Activated naive CD4-positive, alpha-beta T cell treated with anti-CD3 and anti-CD28 coated beads for 36 hours (primary cell): ENCODE measurements around the gene HHEX. TPM values are rescaled to one million over a fixed set of nuclear protein-coding genes. Genes with fewer than 3 reads are reported as not detected.

Experiments
- CTCF ChIA-PET: fragments of 350-600 bp; sonication (Branson Sonifier 250); formaldehyde crosslinking; loops from one replicate; lab custom pipeline; 2021; ENCODE audit warnings: antibody characterized with exemption; lab: Charles Lee
- DNase-seq: peaks from one replicate; pipeline ENCODE4 v3.0.0-alpha.2; 2020
- H3K27ac Mint-ChIP-seq: one replicate; pipeline ENCODE4 v1.8.0; 2021; ENCODE audit warnings: mild to moderate bottlenecking, mixed read lengths
- H3K27me3 Mint-ChIP-seq: one replicate; pipeline ENCODE4 v1.8.0; 2021; ENCODE audit warnings: low read depth, mixed read lengths
- H3K36me3 Mint-ChIP-seq: one replicate; pipeline ENCODE4 v1.8.0; 2021; ENCODE audit warnings: low read depth, mixed read lengths
- H3K4me1 Mint-ChIP-seq: one replicate; pipeline ENCODE4 v1.8.0; 2021; ENCODE audit warnings: low read depth, mixed read lengths
- H3K4me3 Mint-ChIP-seq: one replicate; pipeline ENCODE4 v1.8.0; 2021; ENCODE audit warnings: mild to moderate bottlenecking, moderate library complexity, mixed read lengths
- H3K9me3 Mint-ChIP-seq: one replicate; pipeline ENCODE4 v1.8.0; 2021; ENCODE audit warnings: mixed read lengths
- intact Hi-C: fragments of 100-400 bp; cut with micrococcal nuclease; formaldehyde crosslinking; loops from one replicate; pipeline ENCODE4 v1.15.1; 2023
- total RNA-seq, 2 experiments: library from RNA; stranded (reverse); gene quantifications; one replicate each; pipeline ENCODE4 v1.2.3, GENCODE V29; 2021

Gene HHEX
- total RNA-seq, 2 experiments from 2014 or later: 0.15 TPM; not detected in 1

DNA sequence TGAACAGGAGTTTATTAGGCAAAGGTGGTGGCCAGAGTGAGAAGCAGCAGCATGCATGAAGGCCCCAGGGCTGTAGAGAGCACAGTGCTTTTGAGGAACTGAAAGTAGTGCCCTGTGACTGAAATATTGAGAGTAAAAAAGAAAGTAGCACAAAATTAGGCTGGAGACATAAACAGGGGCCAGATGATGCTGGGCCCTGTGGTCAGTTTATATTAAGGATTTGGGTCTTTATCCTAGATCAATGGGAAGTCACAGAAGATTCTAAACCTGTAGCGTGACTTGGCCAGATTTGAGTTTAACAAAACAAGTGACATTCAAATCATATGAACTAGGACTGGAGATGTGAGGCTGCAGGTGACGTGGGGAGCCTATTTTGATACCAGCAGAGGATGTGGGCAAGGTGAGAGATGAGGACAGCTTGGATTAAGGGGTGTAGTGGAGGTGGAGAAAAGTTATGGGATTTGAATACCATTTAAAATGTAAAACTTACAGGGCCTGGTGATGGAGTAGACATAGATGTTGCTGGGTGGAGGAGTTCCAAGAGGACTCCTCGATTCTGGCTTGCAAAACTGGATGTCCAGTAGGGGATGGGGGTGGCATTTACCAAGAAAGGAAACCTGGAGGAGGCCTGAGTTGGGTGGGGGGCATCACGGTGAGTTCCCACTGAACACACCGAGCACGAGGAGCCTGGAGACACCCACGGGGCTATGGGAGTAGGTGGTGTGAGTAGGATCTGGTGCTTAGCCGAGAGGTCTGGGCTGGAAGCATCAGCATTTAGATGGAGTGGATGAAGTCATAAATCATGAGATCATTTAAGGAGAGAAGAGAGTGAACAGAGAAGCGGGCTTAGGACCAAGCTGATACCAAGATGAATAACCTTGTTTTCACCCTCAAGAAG is 52.8 kb downstream of the HHEX start:
- DNase-seq: no peak
- intact Hi-C loops: no loop called here
- Mint-ChIP-seq H3K27ac (no peak overlapping the region), H3K4me3 (no peak overlapping the region), H3K4me1 (no peaks in the 10 kb centered on the region), H3K36me3 (no peaks in the 10 kb centered on the region), H3K27me3 (peaks cover 5% of the 10 kb centered on the region), H3K9me3 (no peaks in the 10 kb centered on the region)
- CTCF ChIA-PET: interaction anchor here (0.5 to 0.7 kb wide), 3 partner anchors 142 to 221 kb away, joined by 3 to 4 read pairs (median 3); no protein-coding TSS in a partner anchor

Other genes starting within 250 kb of the HHEX start
- 10 to 100 TPM; 30.8 to 31.2 TPM for gene IDE, start 115.9 kb upstream of the HHEX start, total RNA-seq
- 10 to 100 TPM; 43.2 to 43.4 TPM for gene KIF11, start 96.8 kb upstream of the HHEX start, total RNA-seq
- gene EXOC6, start 158.6 kb downstream of the HHEX start, total RNA-seq: 1 to 10 TPM; 7.6 to 9.3 TPM